PFSK-1 (cell line): ENCODE measurements around the gene FCRL1.

Source experiments
- POLR2AphosphoS5 ChIP-seq: IDR thresholded peaks from 2 replicates; pipeline ENCODE4 v1.6.1; 2012; ENCODE audit warnings: low read depth, mild to moderate bottlenecking, control low read depth, low read length, moderate library complexity
- TF ChIP-seq, protein P1 (sequence below), 2 experiments: IDR thresholded peaks; 2 replicates each; pipeline versions ENCODE4 v1.6.1 to v1.8.0; 2011 to 2012; ENCODE audit warnings: low read depth in 2 of 2, low read length in 2 of 2, control low read depth in 1 of 2, inconsistent platforms in 1 of 2, mild to moderate bottlenecking in 1 of 2, moderate library complexity in 1 of 2; ENCODE audit not compliant: insufficient read depth in 1 of 2

- TF ChIP-seq, protein P1, sequence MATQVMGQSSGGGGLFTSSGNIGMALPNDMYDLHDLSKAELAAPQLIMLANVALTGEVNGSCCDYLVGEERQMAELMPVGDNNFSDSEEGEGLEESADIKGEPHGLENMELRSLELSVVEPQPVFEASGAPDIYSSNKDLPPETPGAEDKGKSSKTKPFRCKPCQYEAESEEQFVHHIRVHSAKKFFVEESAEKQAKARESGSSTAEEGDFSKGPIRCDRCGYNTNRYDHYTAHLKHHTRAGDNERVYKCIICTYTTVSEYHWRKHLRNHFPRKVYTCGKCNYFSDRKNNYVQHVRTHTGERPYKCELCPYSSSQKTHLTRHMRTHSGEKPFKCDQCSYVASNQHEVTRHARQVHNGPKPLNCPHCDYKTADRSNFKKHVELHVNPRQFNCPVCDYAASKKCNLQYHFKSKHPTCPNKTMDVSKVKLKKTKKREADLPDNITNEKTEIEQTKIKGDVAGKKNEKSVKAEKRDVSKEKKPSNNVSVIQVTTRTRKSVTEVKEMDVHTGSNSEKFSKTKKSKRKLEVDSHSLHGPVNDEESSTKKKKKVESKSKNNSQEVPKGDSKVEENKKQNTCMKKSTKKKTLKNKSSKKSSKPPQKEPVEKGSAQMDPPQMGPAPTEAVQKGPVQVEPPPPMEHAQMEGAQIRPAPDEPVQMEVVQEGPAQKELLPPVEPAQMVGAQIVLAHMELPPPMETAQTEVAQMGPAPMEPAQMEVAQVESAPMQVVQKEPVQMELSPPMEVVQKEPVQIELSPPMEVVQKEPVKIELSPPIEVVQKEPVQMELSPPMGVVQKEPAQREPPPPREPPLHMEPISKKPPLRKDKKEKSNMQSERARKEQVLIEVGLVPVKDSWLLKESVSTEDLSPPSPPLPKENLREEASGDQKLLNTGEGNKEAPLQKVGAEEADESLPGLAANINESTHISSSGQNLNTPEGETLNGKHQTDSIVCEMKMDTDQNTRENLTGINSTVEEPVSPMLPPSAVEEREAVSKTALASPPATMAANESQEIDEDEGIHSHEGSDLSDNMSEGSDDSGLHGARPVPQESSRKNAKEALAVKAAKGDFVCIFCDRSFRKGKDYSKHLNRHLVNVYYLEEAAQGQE (IDR thresholded peaks at IDR 0.05; ENCODE audit: insufficient read depth in 1 of 2, low read depth in 2 of 2, low read length in 2 of 2), result no peak
- TF ChIP-seq POLR2AphosphoS5, result no peak
Observed at GRCh38 chr1:157862114-157863070, 42.5 kb upstream of the FCRL1 start.
